Astrocyte (in vitro differentiated cells and primary cell): ENCODE results near the gene SLC6A12. TPM values are rescaled to one million over a fixed set of nuclear protein-coding genes. Genes with fewer than 3 reads are reported as not detected.
"Not testable (repeated sequence)": the region's sequence is repeated elsewhere in the genome, so short reads cannot be mapped to it uniquely, and the experiment has no call there.

Experiments
- DNase-seq: peaks from one replicate; pipeline ENCODE4 v3.0.0-alpha.2; 2010; ENCODE audit warnings: low read depth
- FAIRE-seq: peaks from 2 replicates; lab custom pipeline; 2011; peaks lifted over from hg19 to GRCh38; lab: Jason Lieb, UNC
- H2AFZ ChIP-seq: 2 replicates; pipeline ENCODE4 v1.6.0; 2012; ENCODE audit warnings: low read depth, low read length, inconsistent platforms
- H3K27ac ChIP-seq: 2 replicates; pipeline ENCODE4 v1.5.1; 2011; ENCODE audit warnings: low read depth, low read length, inconsistent platforms
- H3K27me3 ChIP-seq: 2 replicates; pipeline ENCODE4 v1.6.0; 2011; ENCODE audit warnings: low read length, inconsistent platforms; ENCODE audit not compliant: insufficient read depth
- H3K36me3 ChIP-seq: 2 replicates; pipeline ENCODE4 v1.5.1; 2011; ENCODE audit warnings: low read length, inconsistent platforms; ENCODE audit not compliant: insufficient read depth
- H3K4me1 ChIP-seq: 2 replicates; pipeline ENCODE4 v1.5.1; 2011; ENCODE audit warnings: low read length, inconsistent platforms; ENCODE audit not compliant: insufficient read depth
- H3K4me2 ChIP-seq: 2 replicates; pipeline ENCODE4 v1.6.0; 2012; ENCODE audit warnings: low read length, inconsistent platforms
- H3K4me3 ChIP-seq: 2 replicates; pipeline ENCODE4 v1.5.1; 2011; ENCODE audit warnings: low read depth, mild to moderate bottlenecking, low read length, inconsistent platforms; ENCODE audit not compliant: insufficient read depth
- H3K79me2 ChIP-seq: 2 replicates; pipeline ENCODE4 v1.6.0; 2012; ENCODE audit warnings: mild to moderate bottlenecking, low read length, inconsistent platforms; ENCODE audit not compliant: insufficient read depth
- H3K9ac ChIP-seq: 2 replicates; pipeline ENCODE4 v1.6.0; 2012; ENCODE audit warnings: mild to moderate bottlenecking, low read length, inconsistent platforms
- H3K9me3 ChIP-seq: 2 replicates; pipeline ENCODE4 v1.5.1; 2012; ENCODE audit warnings: low read depth, mild to moderate bottlenecking, low read length, inconsistent platforms; ENCODE audit not compliant: insufficient read depth
- H4K20me1 ChIP-seq: 2 replicates; pipeline ENCODE4 v1.6.0; 2012; ENCODE audit warnings: low read length, inconsistent platforms; ENCODE audit not compliant: insufficient read depth
- H3K27ac Mint-ChIP-seq: one replicate; pipeline ENCODE4 v1.8.0; 2021; ENCODE audit warnings: mild to moderate bottlenecking, mixed read lengths; ENCODE audit not compliant: unreplicated experiment
- H3K27me3 Mint-ChIP-seq: one replicate; pipeline ENCODE4 v1.8.0; 2021; ENCODE audit warnings: low read depth, mixed read lengths; ENCODE audit not compliant: unreplicated experiment
- H3K36me3 Mint-ChIP-seq: one replicate; pipeline ENCODE4 v1.8.0; 2021; ENCODE audit warnings: low read depth, mixed read lengths; ENCODE audit not compliant: unreplicated experiment
- H3K4me1 Mint-ChIP-seq: one replicate; pipeline ENCODE4 v1.8.0; 2021; ENCODE audit warnings: low read depth, mixed read lengths; ENCODE audit not compliant: unreplicated experiment
- H3K4me3 Mint-ChIP-seq: one replicate; pipeline ENCODE4 v1.8.0; 2021; ENCODE audit warnings: mild to moderate bottlenecking, moderate library complexity, mixed read lengths; ENCODE audit not compliant: unreplicated experiment
- H3K9me3 Mint-ChIP-seq: one replicate; pipeline ENCODE4 v1.8.0; 2021; ENCODE audit warnings: mild to moderate bottlenecking, mixed read lengths; ENCODE audit not compliant: unreplicated experiment
- CTCF ChIP-seq: IDR thresholded peaks from 2 replicates; pipeline ENCODE4 v1.5.1; 2011; ENCODE audit warnings: low read depth, mild to moderate bottlenecking, inconsistent platforms, low read length, moderate library complexity; ENCODE audit not compliant: insufficient read depth
- EZH2 ChIP-seq: IDR thresholded peaks from 2 replicates; pipeline ENCODE4 v1.6.1; 2012; ENCODE audit warnings: mild to moderate bottlenecking, low read length, inconsistent platforms; ENCODE audit not compliant: insufficient read depth
- total RNA-seq: library from RNA; stranded (reverse); gene quantifications from 2 replicates; pipeline ENCODE4 v1.2.1, GENCODE V29; 2021

Gene SLC6A12
- total RNA-seq, 1 donor from 2014 or later, result 3.0 TPM

GRCh38 chr12:190881-191280 is 23.1 kb downstream of the SLC6A12 start:
- no peak overlapping the region for H3K4me2 ChIP-seq
- H4K20me1 ChIP-seq, result no peaks in the 10 kb centered on the region
- Mint-ChIP-seq H3K27me3 (peaks cover 55% of the 10 kb centered on the region), H3K36me3 (peaks cover 11% of the 10 kb centered on the region), H3K4me3 (no peak overlapping the region), H3K27ac (no peak overlapping the region), H3K4me1 (peaks cover 1% of the 10 kb centered on the region), H3K9me3 (peaks cover 3% of the 10 kb centered on the region)
- H3K4me3 ChIP-seq, result no peak overlapping the region
- no peak overlapping the region for H3K27ac ChIP-seq
- no peak for DNase-seq
- TF ChIP-seq EZH2, result no peak
- no peak for TF ChIP-seq CTCF
- no peaks in the 10 kb centered on the region for H3K36me3 ChIP-seq
- no peak overlapping the region for H2AFZ ChIP-seq
- no peaks in the 10 kb centered on the region for H3K9me3 ChIP-seq
- peaks cover 3% of the 10 kb centered on the region for H3K4me1 ChIP-seq
- no peaks in the 10 kb centered on the region for H3K79me2 ChIP-seq
- H3K9ac ChIP-seq, result no peak overlapping the region
- peaks cover 13% of the 10 kb centered on the region for H3K27me3 ChIP-seq
- no peak for FAIRE-seq

GRCh38 chr12:189622-189962 is 24.4 kb downstream of the SLC6A12 start:
- peak overlapping the region; percentile 95 for H3K4me2 ChIP-seq
- H3K36me3 ChIP-seq, result no peaks in the 10 kb centered on the region
- FAIRE-seq (no peak), DNase-seq (no peak)
- no peaks in the 10 kb centered on the region for H4K20me1 ChIP-seq
- Mint-ChIP-seq H3K4me1 (peaks cover 1% of the 10 kb centered on the region), H3K9me3 (peaks cover 3% of the 10 kb centered on the region), H3K36me3 (peaks cover 11% of the 10 kb centered on the region), H3K27ac (no peak overlapping the region), H3K27me3 (peaks cover 46% of the 10 kb centered on the region), H3K4me3 (peak overlapping the region; percentile 34)
- no peak overlapping the region for H3K4me3 ChIP-seq
- peak overlapping the region; percentile 96 for H2AFZ ChIP-seq
- no peaks in the 10 kb centered on the region for H3K9me3 ChIP-seq
- TF ChIP-seq EZH2 (no peak), CTCF (no peak)
- H3K9ac ChIP-seq, result peak overlapping the region; percentile 38
- H3K4me1 ChIP-seq, result peaks cover 3% of the 10 kb centered on the region
- peaks cover 10% of the 10 kb centered on the region for H3K27me3 ChIP-seq
- H3K79me2 ChIP-seq, result no peaks in the 10 kb centered on the region
- H3K27ac ChIP-seq, result no peak overlapping the region

DNA sequence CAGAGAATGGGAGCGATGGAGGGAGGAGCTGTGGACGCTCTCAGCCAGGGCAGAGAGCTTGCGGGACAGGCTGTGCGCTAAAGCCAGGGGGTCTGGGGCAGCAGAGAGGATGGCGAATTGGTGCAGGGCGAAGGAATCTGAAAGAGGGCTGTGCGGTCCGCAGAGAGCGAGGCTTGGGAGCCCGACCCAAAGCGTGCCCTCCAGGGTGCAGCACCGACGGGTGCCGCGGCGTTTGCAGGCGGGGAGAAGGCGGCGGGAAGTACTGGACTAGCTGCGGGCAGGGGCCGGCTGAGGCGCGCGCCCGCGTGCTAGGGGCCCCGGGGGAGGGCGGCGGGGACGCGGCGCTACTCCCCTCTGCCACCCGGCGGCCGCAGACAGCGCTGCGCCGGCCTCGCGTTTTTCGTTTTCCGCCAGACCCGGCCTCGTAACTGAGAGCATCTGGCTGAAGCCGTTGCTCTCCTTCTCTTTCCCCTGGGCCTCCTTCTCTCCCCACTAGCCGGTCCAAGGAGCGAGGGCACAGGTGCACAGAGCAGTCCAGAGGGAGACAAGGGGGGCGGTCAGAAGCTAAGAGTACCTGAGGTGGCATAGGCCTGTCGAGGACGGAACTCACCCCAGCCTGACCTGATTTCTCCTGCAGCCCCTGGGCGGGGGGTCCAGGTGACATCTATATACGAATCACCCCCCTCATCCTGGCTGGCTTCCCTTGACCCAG is 24.9 kb downstream of the SLC6A12 start:
- Mint-ChIP-seq H3K4me3 (peak overlapping the region; percentile 74), H3K9me3 (peaks cover 3% of the 10 kb centered on the region), H3K27me3 (peaks cover 42% of the 10 kb centered on the region), H3K36me3 (peaks cover 11% of the 10 kb centered on the region), H3K4me1 (peaks cover 1% of the 10 kb centered on the region), H3K27ac (no peak overlapping the region)
- H3K4me3 ChIP-seq, result peak overlapping the region; percentile 39
- H3K36me3 ChIP-seq, result no peaks in the 10 kb centered on the region
- peak overlapping the region; percentile 95 for H3K4me2 ChIP-seq
- no peaks in the 10 kb centered on the region for H3K9me3 ChIP-seq
- peaks cover 3% of the 10 kb centered on the region for H3K4me1 ChIP-seq
- DNase-seq (peak; percentile 13), FAIRE-seq (no peak)
- TF ChIP-seq EZH2, result no peak
- peak; percentile 25 for TF ChIP-seq CTCF
- H3K79me2 ChIP-seq, result no peaks in the 10 kb centered on the region
- H3K27ac ChIP-seq, result no peak overlapping the region
- peak overlapping the region; percentile 38 for H3K9ac ChIP-seq
- H3K27me3 ChIP-seq, result peaks cover 8% of the 10 kb centered on the region
- H2AFZ ChIP-seq, result peak overlapping the region; percentile 96
- H4K20me1 ChIP-seq, result no peaks in the 10 kb centered on the region

DNA sequence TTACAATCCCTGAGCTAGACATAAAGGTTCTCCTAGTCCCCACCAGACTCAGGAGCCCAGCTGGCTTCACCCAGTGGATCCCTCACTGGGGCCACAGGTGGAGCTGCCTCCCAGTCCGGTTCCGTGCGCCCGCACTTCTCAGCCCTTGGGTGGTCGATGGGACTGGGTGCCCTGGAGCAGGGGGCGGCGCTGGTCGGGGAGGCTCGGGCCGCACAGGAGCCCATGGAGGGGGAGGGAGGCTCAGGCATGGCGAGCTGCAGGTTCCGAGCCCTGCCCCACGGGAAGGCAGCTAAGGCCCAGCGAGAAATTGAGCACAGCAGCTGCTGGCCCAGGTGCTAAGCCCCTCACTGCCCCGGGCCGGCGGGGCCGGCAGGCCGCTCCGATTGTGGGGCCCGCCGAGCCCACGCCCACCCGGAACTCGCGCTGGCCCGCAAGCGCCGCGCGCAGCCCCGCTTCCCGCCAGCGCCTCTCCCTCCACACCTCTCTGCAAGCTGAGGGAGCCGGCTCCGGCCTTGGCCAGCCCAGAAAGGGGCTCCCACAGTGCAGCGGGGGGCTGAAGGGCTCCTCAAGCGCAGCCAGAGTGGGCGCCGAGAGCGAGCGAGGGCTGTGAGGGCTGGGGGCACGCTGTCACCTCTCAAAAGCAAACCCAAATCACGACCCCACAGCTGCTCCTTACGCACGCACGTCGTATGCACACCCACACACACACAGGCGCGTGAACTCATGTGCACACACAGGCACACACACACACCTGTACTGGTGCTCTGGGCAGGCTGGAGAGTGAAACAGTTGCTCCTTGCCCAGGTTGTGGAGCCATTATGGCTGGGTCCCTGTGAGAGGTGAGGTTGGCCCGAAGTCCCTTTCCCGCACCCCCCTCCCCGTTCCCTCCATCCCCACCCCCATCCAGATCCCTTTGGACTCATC is 25.7 kb downstream of the SLC6A12 start:
- FAIRE-seq, H3K4me1 Mint-ChIP-seq, H3K9me3 ChIP-seq, H3K36me3 ChIP-seq, H3K27me3 ChIP-seq, H3K4me3 ChIP-seq, H3K4me1 ChIP-seq, H3K27ac ChIP-seq, H3K27ac Mint-ChIP-seq, H4K20me1 ChIP-seq, H3K9me3 Mint-ChIP-seq, H3K79me2 ChIP-seq, DNase-seq: not testable (repeated sequence)
- peaks cover 11% of the 10 kb centered on the region for H3K36me3 Mint-ChIP-seq
- H3K4me2 ChIP-seq, result peak overlapping the region; percentile 95
- H2AFZ ChIP-seq, result peak overlapping the region; percentile 96
- peak overlapping the region; percentile 74 for H3K4me3 Mint-ChIP-seq
- H3K27me3 Mint-ChIP-seq, result peaks cover 34% of the 10 kb centered on the region
- H3K9ac ChIP-seq, result peak overlapping the region; percentile 31
